ENCODE measurements around the gene RHEX.

GRCh38 chr1:206094024-206094423, 41.1 kb downstream of the RHEX start:
- TF ChIP-seq CTCF (IDR thresholded peaks at IDR 0.05) (no peak), POLR2A (IDR thresholded peaks at IDR 0.05) (no peak)
